HFFc6 (cell line): ENCODE data around the gene HABP4. TPM values are rescaled to one million over a fixed set of nuclear protein-coding genes. Genes with fewer than 3 reads are reported as not detected.

Source experiments
- DNase-seq: peaks from one replicate; pipeline ENCODE4 v3.0.0-alpha.2; 2018
- H3K27ac Mint-ChIP-seq: 2 replicates; pipeline ENCODE4 v1.8.0; 2020; ENCODE audit warnings: mild to moderate bottlenecking, mixed read lengths
- H3K27me3 Mint-ChIP-seq: 2 replicates; pipeline ENCODE4 v1.8.0; 2021; ENCODE audit warnings: mild to moderate bottlenecking, moderate library complexity, mixed read lengths; ENCODE audit not compliant: insufficient read depth
- H3K36me3 Mint-ChIP-seq: 2 replicates; pipeline ENCODE4 v1.8.0; 2021; ENCODE audit warnings: low read depth, mixed read lengths
- H3K4me1 Mint-ChIP-seq: 2 replicates; pipeline ENCODE4 v1.8.0; 2020; ENCODE audit warnings: low read depth, mixed read lengths
- H3K4me3 Mint-ChIP-seq: 2 replicates; pipeline ENCODE4 v1.8.0; 2020; ENCODE audit warnings: mild to moderate bottlenecking, moderate library complexity, mixed read lengths
- H3K9me3 Mint-ChIP-seq: 2 replicates; pipeline ENCODE4 v1.8.0; 2020; ENCODE audit warnings: mild to moderate bottlenecking, mixed read lengths
- total RNA-seq, 6 experiments: library from RNA; stranded (reverse); fragmentation: NEBNext Ultra II Directional; extraction: Animal tissue kit (Norgen Biotek cat#: 25700); gene quantifications; 2 replicates in 1 of 6; 3 replicates in 5 of 6; pipeline ENCODE4 v1.2.3, GENCODE V29; 2021
- TF ChIP-seq, protein P1 (sequence below): fragments of 200-600 bp; sonication (generic); IDR thresholded peaks from 2 replicates; pipeline ENCODE4 v1.5.0; 2021; ENCODE audit warnings: antibody characterized with exemption, mild to moderate bottlenecking

Gene HABP4
- total RNA-seq, 6 experiments from 2014 or later: 20.1 to 26.6 (median 24.9) TPM

DNA sequence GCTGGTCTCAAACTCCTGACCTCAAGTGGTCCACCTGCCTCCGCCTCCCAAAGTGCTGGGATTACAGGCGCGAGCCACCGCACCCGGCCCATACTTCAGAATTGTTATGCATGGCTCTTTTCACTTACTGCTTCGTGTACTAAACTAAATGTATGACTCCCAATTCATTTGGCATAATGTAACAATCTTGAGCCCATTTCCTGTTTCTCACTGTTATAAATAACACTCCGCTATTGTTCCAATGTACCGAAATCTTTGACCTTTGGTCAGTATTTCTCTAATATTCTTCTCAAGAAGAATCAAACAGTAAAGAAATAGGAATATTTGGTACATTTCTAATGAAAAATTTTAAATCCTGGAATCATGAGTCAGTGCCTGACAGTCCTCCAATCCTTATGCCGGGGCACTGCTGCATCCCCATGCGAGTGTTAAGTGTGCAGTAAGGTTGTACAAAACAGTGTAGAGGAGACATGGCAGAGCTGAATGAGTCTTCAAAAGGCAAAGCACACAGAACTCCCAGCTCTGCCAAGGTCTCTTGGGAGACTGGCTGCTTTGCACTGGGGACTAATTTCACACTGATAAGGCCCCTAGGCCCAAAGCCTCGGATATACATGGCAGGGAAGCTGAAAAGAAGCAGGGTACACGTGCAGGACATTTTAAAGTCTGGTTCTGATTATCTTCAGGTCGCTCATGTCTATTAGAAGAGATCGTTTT is 58.4 kb downstream of the HABP4 start:
- Mint-ChIP-seq H3K36me3 (peaks cover 7% of the 10 kb centered on the region), H3K27ac (no peak overlapping the region), H3K4me1 (peaks cover 25% of the 10 kb centered on the region), H3K27me3 (no peaks in the 10 kb centered on the region; the same call in 1 of the 2 replicates), H3K9me3 (no peaks in the 10 kb centered on the region), H3K4me3 (no peak overlapping the region)
- TF ChIP-seq, protein P1, sequence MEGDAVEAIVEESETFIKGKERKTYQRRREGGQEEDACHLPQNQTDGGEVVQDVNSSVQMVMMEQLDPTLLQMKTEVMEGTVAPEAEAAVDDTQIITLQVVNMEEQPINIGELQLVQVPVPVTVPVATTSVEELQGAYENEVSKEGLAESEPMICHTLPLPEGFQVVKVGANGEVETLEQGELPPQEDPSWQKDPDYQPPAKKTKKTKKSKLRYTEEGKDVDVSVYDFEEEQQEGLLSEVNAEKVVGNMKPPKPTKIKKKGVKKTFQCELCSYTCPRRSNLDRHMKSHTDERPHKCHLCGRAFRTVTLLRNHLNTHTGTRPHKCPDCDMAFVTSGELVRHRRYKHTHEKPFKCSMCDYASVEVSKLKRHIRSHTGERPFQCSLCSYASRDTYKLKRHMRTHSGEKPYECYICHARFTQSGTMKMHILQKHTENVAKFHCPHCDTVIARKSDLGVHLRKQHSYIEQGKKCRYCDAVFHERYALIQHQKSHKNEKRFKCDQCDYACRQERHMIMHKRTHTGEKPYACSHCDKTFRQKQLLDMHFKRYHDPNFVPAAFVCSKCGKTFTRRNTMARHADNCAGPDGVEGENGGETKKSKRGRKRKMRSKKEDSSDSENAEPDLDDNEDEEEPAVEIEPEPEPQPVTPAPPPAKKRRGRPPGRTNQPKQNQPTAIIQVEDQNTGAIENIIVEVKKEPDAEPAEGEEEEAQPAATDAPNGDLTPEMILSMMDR: no peak
- DNase-seq: no peak

DNA sequence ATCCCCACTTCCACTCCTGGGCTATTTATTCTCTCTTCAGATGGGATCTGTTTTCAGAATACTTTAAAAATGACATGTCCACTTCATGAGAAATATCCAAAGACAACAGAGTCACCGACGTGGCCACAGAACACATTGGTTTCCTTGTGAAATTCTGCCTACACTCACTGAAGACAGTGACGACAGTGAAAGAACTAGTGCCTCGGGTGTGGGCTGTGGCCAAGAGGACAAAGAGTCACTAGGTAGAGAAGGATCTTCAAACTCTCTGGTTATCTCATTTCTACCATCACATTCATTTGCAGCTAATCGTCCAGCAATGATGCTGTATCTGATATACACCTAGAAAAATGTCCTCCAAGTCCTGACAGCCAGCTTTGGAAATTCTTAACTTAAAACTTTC is 59.1 kb downstream of the HABP4 start:
- H3K27me3 Mint-ChIP-seq: no peaks in the 10 kb centered on the region; the same call in 1 of the 2 replicates
- no peak for DNase-seq
- H3K36me3 Mint-ChIP-seq: peaks cover 5% of the 10 kb centered on the region
- no peaks in the 10 kb centered on the region for H3K9me3 Mint-ChIP-seq
- no peak overlapping the region for H3K4me3 Mint-ChIP-seq
- H3K27ac Mint-ChIP-seq: no peak overlapping the region
- peaks cover 27% of the 10 kb centered on the region for H3K4me1 Mint-ChIP-seq
- TF ChIP-seq, protein P1: no peak

DNA sequence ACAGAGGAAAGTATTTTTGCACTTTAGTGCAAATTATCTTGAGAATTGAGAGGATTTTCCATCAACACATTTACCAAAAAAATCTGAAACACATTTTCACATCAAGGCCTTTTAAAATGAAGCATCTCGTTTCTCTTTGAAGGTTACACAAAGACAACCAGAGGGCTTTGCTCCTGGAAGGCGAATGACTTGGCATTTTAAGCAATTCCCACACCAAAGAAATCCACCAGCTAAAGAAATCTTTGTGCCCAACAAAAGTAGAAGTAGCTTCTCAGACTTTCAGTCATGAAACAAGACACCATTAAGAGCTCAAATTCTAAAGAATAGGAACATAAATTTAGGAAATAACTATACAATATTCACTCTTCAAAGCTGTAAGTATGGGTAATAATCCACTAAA is 59.9 kb downstream of the HABP4 start:
- peaks cover 5% of the 10 kb centered on the region for H3K36me3 Mint-ChIP-seq
- H3K4me1 Mint-ChIP-seq: peaks cover 35% of the 10 kb centered on the region
- no peak overlapping the region for H3K4me3 Mint-ChIP-seq
- TF ChIP-seq, protein P1: no peak
- DNase-seq: no peak
- no peak overlapping the region for H3K27ac Mint-ChIP-seq
- H3K27me3 Mint-ChIP-seq: no peaks in the 10 kb centered on the region; the same call in 1 of the 2 replicates
- no peaks in the 10 kb centered on the region for H3K9me3 Mint-ChIP-seq

DNA sequence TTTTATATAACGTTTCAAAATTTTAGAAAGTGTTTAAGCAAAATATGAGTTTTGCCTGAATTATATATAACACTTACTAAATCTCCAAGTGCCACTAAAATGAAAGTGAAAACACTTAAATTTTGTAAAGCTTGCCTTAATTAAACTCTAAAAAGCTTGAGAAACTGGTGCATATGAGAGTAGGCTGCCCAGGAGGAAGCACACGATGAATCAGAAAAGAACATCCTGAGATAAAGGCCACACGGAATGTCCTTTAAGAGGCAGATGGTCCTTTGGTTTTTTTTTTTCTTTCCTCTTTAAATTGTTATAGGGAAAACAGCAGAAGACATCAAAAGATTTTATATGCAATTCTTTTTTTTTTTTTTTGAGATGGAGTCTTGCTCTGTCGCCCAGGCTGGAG is 60.3 kb downstream of the HABP4 start:
- Mint-ChIP-seq H3K9me3 (no peaks in the 10 kb centered on the region), H3K4me3 (no peak overlapping the region), H3K27me3 (no peaks in the 10 kb centered on the region; the same call in 1 of the 2 replicates), H3K4me1 (peaks cover 39% of the 10 kb centered on the region), H3K36me3 (peaks cover 5% of the 10 kb centered on the region), H3K27ac (no peak overlapping the region)
- TF ChIP-seq, protein P1: no peak
- no peak for DNase-seq

DNA sequence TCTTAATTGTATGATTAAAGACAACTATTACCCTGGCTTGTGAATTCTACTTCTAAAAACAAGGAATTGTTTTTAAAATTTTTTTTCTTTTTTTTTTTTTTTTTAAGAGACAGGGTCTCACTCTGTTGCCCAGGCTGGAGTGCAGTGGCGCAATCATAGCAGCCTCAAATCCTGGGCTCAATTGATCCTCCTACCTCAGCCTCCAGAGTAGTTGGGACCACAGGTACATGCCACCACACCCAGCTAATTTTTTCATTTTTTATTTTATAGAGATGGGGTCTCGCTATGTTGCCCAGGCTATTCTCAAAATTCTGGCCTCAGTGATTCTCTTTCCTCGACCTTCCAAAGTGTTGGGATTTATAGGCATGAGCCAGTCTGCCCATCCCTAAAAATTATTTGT is 62.3 kb downstream of the HABP4 start:
- Mint-ChIP-seq H3K36me3 (peaks cover 5% of the 10 kb centered on the region), H3K9me3 (no peaks in the 10 kb centered on the region), H3K4me3 (no peak overlapping the region), H3K4me1 (peaks cover 51% of the 10 kb centered on the region), H3K27ac (no peak overlapping the region), H3K27me3 (no peaks in the 10 kb centered on the region; the same call in 1 of the 2 replicates)
- TF ChIP-seq, protein P1: no peak
- DNase-seq: no peak
